CD4-positive, alpha-beta T cell (primary cell): Measurements from ENCODE around the gene ANKRD44. TPM values are rescaled to one million over a fixed set of nuclear protein-coding genes. Genes with fewer than 3 reads are reported as not detected.

Experiments used
- ATAC-seq: fragments of 200-7000 bp; cut with Tn5 transposase; one replicate; pipeline ENCODE4 v1.10.0; 2022; ENCODE audit warnings: mild to moderate bottlenecking; ENCODE audit not compliant: poor library complexity
- CTCF ChIA-PET: fragments of 350-600 bp; sonication (Branson Sonifier 250); formaldehyde crosslinking; loops from one replicate; lab custom pipeline; 2021; ENCODE audit warnings: antibody characterized with exemption, inconsistent platforms; lab: Charles Lee
- POLR2A ChIA-PET: fragments of 350-600 bp; sonication (Branson Sonifier 250); formaldehyde crosslinking; loops from one replicate; lab custom pipeline; 2021; ENCODE audit warnings: antibody characterized with exemption, inconsistent platforms; lab: Charles Lee
- DNase-seq, 14 experiments: peaks; one replicate each; pipeline ENCODE4 v3.0.0-alpha.2; 2013 to 2020; ENCODE audit warnings: mixed read lengths in 2 of 14
- H3K27ac ChIP-seq, 2 donors: one replicate each; pipeline versions ENCODE4 v1.5.1 to v1.7.0; 2013; ENCODE audit warnings: low read length in 2 of 2, low read depth in 1 of 2, mild to moderate bottlenecking in 1 of 2
- H3K27me3 ChIP-seq, 2 experiments: 1 replicate in 1 of 2; 2 replicates in 1 of 2; pipeline versions ENCODE4 v1.6.1 to v1.7.0; 2013; ENCODE audit warnings: low read length in 2 of 2, control low read depth in 1 of 2, mild to moderate bottlenecking in 1 of 2, moderate library complexity in 1 of 2; ENCODE audit not compliant: insufficient read depth in 2 of 2, control insufficient read depth in 1 of 2
- H3K36me3 ChIP-seq: one replicate; pipeline ENCODE4 v1.6.1; 2013; ENCODE audit warnings: low read length, control low read depth; ENCODE audit not compliant: insufficient read depth
- H3K4me1 ChIP-seq: one replicate; pipeline ENCODE4 v1.6.1; 2013; ENCODE audit warnings: low read length, control low read depth; ENCODE audit not compliant: insufficient read depth
- H3K4me3 ChIP-seq: one replicate; pipeline ENCODE4 v1.5.1; 2013; ENCODE audit warnings: mild to moderate bottlenecking, low read length, moderate library complexity
- H3K9me3 ChIP-seq, 2 experiments: 1 replicate in 1 of 2; 2 replicates in 1 of 2; pipeline versions ENCODE4 v1.6.1 to v1.7.0; 2013; ENCODE audit warnings: low read length in 2 of 2, mild to moderate bottlenecking in 2 of 2, control low read depth in 1 of 2, moderate library complexity in 1 of 2; ENCODE audit not compliant: control insufficient read depth in 1 of 2, insufficient read depth in 1 of 2
- H3K27ac Mint-ChIP-seq: one replicate; pipeline ENCODE4 v1.8.0; 2020; ENCODE audit warnings: mixed read lengths
- H3K27me3 Mint-ChIP-seq: one replicate; pipeline ENCODE4 v1.8.0; 2021; ENCODE audit warnings: mixed read lengths
- H3K36me3 Mint-ChIP-seq: one replicate; pipeline ENCODE4 v1.8.0; 2021; ENCODE audit warnings: low read depth, mixed read lengths
- H3K4me1 Mint-ChIP-seq: one replicate; pipeline ENCODE4 v1.8.0; 2021; ENCODE audit warnings: low read depth, mixed read lengths
- H3K4me3 Mint-ChIP-seq: one replicate; pipeline ENCODE4 v1.8.0; 2020; ENCODE audit warnings: mild to moderate bottlenecking, mixed read lengths
- H3K9me3 Mint-ChIP-seq: one replicate; pipeline ENCODE4 v1.8.0; 2020; ENCODE audit warnings: mixed read lengths
- intact Hi-C, 2 experiments: fragments of 100-400 bp; cut with DNase I in 1 of 2; cut with micrococcal nuclease in 1 of 2; formaldehyde crosslinking; loops; one replicate each; pipeline versions ENCODE4 v1.15.1 to v1.9.0; 2023 to 2025; cut with DNase I, micrococcal nuclease
- total RNA-seq, 174 experiments: library from RNA in 2 of 174; stranded (reverse) in 2 of 174; gene quantifications; one replicate each; pipeline ENCODE4 v1.2.3 and lab custom pipeline; 2021 to 2026
- TF ChIP-seq, protein P1 (sequence below): fragments of 200-600 bp; IDR thresholded peaks from one replicate; pipeline ENCODE4 v1.8.0; 2022; ENCODE audit warnings: antibody characterized with exemption, mild to moderate bottlenecking

ANKRD44 gene
- total RNA-seq, 2 experiments from 2014 or later, result 170 to 186 TPM

DNA sequence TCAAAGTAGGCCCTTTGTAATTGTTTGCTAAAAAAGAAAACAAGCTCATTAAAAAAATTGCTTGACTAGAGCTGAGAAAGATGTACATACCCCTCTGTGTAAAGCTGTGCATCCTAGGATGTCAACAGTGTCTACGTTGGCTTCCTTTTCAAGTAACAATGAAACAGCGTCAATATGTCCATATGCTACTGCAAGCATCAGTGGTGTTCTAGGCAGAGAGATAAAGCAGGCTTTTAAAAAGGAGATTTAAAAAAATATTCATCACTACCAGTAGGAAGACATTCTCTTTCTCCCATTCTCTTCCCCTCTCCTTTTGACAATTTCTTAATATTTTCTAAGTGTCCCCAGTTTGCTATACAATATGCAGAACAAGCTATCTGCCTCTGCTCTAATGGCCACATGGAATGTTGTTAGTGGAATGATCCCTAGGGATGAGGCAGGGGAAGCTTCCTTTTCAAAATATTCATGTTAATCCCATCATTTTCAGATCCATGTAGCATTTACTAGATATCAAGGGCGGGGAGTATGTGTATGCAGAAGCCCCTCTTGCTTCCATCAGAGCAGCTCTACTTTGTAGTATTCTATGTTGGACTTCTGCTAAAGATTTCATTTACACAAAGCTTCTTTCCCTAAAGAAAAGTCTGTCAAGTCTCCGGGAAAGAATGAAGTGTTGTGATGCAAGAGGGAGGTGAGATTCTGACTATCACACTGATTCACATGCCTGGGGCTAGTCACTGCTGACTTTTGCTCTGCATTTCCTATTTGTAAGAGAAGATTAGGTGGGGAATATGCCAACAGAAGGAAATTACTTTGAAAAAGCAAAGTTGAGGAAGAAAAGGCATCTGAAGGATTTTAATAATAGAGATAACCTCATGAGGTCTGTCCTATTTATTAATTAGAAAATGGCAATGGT lies 302.6 kb downstream of the ANKRD44 start:
- POLR2A ChIA-PET, result interaction anchor here (0.8 kb wide), 1 partner anchor 12 kb away, joined by 3 read pairs; no protein-coding TSS in a partner anchor
- no peak for DNase-seq
- no peak overlapping the region for H3K27ac ChIP-seq
- ATAC-seq, result no peak
- peaks cover 8% of the 10 kb centered on the region for H3K4me1 Mint-ChIP-seq
- H3K4me1 ChIP-seq, result peaks cover 2% of the 10 kb centered on the region
- TF ChIP-seq, protein P1, sequence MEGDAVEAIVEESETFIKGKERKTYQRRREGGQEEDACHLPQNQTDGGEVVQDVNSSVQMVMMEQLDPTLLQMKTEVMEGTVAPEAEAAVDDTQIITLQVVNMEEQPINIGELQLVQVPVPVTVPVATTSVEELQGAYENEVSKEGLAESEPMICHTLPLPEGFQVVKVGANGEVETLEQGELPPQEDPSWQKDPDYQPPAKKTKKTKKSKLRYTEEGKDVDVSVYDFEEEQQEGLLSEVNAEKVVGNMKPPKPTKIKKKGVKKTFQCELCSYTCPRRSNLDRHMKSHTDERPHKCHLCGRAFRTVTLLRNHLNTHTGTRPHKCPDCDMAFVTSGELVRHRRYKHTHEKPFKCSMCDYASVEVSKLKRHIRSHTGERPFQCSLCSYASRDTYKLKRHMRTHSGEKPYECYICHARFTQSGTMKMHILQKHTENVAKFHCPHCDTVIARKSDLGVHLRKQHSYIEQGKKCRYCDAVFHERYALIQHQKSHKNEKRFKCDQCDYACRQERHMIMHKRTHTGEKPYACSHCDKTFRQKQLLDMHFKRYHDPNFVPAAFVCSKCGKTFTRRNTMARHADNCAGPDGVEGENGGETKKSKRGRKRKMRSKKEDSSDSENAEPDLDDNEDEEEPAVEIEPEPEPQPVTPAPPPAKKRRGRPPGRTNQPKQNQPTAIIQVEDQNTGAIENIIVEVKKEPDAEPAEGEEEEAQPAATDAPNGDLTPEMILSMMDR, result no peak
- H3K9me3 ChIP-seq, result no peaks in the 10 kb centered on the region
- H3K27me3 ChIP-seq, result no peaks in the 10 kb centered on the region
- no peaks in the 10 kb centered on the region for H3K27me3 Mint-ChIP-seq
- peaks cover 85% of the 10 kb centered on the region for H3K36me3 ChIP-seq
- H3K27ac Mint-ChIP-seq, result no peak overlapping the region
- H3K9me3 Mint-ChIP-seq, result no peaks in the 10 kb centered on the region
- CTCF ChIA-PET, result no interaction called here
- intact Hi-C loops, result no loop called here
- H3K36me3 Mint-ChIP-seq, result peaks cover 94% of the 10 kb centered on the region
- H3K4me3 ChIP-seq, result no peak overlapping the region
- H3K4me3 Mint-ChIP-seq, result no peak overlapping the region

DNA sequence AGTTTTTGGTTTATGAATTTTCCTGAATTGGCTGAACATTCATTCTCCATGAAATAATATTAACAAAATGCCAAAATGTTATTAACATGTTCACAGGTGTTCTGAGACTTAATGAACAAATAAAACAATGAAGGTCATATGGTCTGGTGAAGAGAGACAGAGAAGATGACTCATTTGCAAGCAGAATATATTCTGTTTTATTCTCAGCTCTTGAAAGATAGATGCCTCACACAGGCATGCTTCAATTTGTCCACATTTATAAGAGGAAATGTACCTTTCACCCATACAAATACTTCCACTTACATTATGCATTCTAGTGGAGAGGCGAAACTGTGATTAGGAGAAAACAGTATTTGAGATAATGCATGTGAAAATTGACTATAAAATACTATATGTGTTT lies 308.7 kb downstream of the ANKRD44 start:
- no peaks in the 10 kb centered on the region for H3K27me3 Mint-ChIP-seq
- TF ChIP-seq, protein P1, result no peak
- Histone ChIP-seq H3K36me3 (peaks cover 81% of the 10 kb centered on the region), H3K4me3 (no peak overlapping the region), H3K27ac (no peak overlapping the region), H3K9me3 (no peaks in the 10 kb centered on the region), H3K27me3 (no peaks in the 10 kb centered on the region), H3K4me1 (no peaks in the 10 kb centered on the region)
- peaks cover 85% of the 10 kb centered on the region for H3K36me3 Mint-ChIP-seq
- DNase-seq (no peak), ATAC-seq (no peak)
- POLR2A ChIA-PET, result no interaction called here
- CTCF ChIA-PET, result no interaction called here
- H3K4me1 Mint-ChIP-seq, result no peaks in the 10 kb centered on the region
- intact Hi-C loops, result no loop called here
- H3K4me3 Mint-ChIP-seq, result no peak overlapping the region
- H3K9me3 Mint-ChIP-seq, result no peaks in the 10 kb centered on the region
- H3K27ac Mint-ChIP-seq, result no peak overlapping the region

DNA sequence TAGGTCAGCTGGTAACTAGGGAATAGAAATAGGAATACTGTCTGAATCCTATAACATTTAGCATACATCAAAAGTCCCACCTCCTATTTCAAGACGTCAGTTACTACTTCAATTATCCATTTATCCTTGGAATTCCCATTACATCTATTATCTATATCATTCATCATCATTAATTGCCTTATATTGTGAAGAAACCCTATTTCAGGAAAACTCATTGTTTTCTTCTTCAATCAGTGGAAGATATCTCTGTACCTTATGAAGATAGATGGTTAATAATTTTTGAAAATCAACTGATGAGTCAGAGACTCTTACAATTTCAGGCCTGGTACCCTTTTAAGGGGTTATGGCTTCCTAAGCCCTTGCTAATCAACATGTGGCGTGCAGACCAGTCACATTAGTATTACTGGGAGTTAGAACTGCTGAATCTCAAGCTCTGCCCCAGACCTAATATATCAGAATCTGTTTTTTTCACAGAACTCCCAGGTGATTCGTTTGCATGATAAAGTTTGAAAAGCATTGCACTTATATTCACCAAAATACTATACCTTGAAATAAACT lies 314.7 kb downstream of the ANKRD44 start:
- TF ChIP-seq, protein P1, result no peak
- Mint-ChIP-seq H3K4me1 (peaks cover 25% of the 10 kb centered on the region), H3K4me3 (no peak overlapping the region), H3K9me3 (no peaks in the 10 kb centered on the region), H3K27ac (no peak overlapping the region), H3K27me3 (no peaks in the 10 kb centered on the region), H3K36me3 (peaks cover 89% of the 10 kb centered on the region)
- Histone ChIP-seq H3K36me3 (peaks cover 90% of the 10 kb centered on the region), H3K27ac (no peak overlapping the region), H3K9me3 (no peaks in the 10 kb centered on the region), H3K27me3 (no peaks in the 10 kb centered on the region), H3K4me1 (peaks cover under 1% of the 10 kb centered on the region), H3K4me3 (no peak overlapping the region)
- intact Hi-C loops, result no loop called here
- ATAC-seq (no peak), DNase-seq (no peak)
- POLR2A ChIA-PET, result no interaction called here
- CTCF ChIA-PET, result no interaction called here
